Esophagus muscularis mucosa (tissue), 4 donors: ENCODE data around the gene CPSF4L. TPM values are rescaled to one million over a fixed set of nuclear protein-coding genes. Genes with fewer than 3 reads are reported as not detected.
A peak's percentile ranks its signal among the peaks of the same experiment; 100 is the strongest.

Source experiments
- DNase-seq: peaks from one replicate; pipeline ENCODE4 v3.0.0-alpha.2; 2017; ENCODE audit errors: extremely low spot score
- H3K27ac ChIP-seq, 4 donors: fragments of 200-600 bp; sonication (generic); replicated peaks in 1 of 4; 1 replicate in 3 of 4; 2 replicates in 1 of 4; pipeline ENCODE4 v1.5.1; 2016 to 2019; ENCODE audit warnings: mild to moderate bottlenecking in 1 of 4
- H3K27me3 ChIP-seq, 4 donors: fragments of 200-600 bp; sonication (generic); one replicate each; pipeline versions ENCODE4 v1.5.1 to v1.6.0; 2016 to 2019
- H3K36me3 ChIP-seq, 4 donors: fragments of 200-600 bp; sonication (generic); one replicate each; pipeline ENCODE4 v1.5.1; 2016 to 2019
- H3K4me1 ChIP-seq, 4 donors: fragments of 200-600 bp; sonication (generic); one replicate each; pipeline ENCODE4 v1.5.1; 2016 to 2019
- H3K4me3 ChIP-seq, 4 donors: fragments of 200-600 bp; sonication (generic); 1 replicate in 2 of 4; 2 replicates in 2 of 4; pipeline ENCODE4 v1.5.1; 2016 to 2019; ENCODE audit warnings: mild to moderate bottlenecking in 4 of 4, moderate library complexity in 1 of 4
- H3K9me3 ChIP-seq, 4 donors: fragments of 200-600 bp; sonication (generic); 1 replicate in 3 of 4; 2 replicates in 1 of 4; pipeline ENCODE4 v1.5.1; 2016 to 2019
- CTCF ChIP-seq, 3 experiments: fragments of 200-600 bp in 2 of 3; fragments of 450-650 bp in 1 of 3; sonication (generic) in 2 of 3; IDR thresholded peaks; one replicate each; pipeline ENCODE4 v1.5.1; 2017 to 2019; ENCODE audit warnings: antibody characterized with exemption in 3 of 3, mild to moderate bottlenecking in 2 of 3, moderate library complexity in 1 of 3
- EP300 ChIP-seq: sonication (generic); formaldehyde crosslinking; IDR thresholded peaks from one replicate; pipeline ENCODE4 v1.6.1; 2017; ENCODE audit warnings: antibody characterized with exemption
- POLR2A ChIP-seq: fragments of 450-650 bp; IDR thresholded peaks from one replicate; pipeline ENCODE4 v1.6.1; 2017; ENCODE audit warnings: antibody characterized with exemption, moderate library complexity, mild to moderate bottlenecking, low read depth
- POLR2AphosphoS5 ChIP-seq, 2 donors: sonication (generic); formaldehyde crosslinking; IDR thresholded peaks; one replicate each; pipeline ENCODE4 v1.6.1; 2017; ENCODE audit warnings: antibody characterized with exemption in 2 of 2
- WGBS: methylation state at CpG from one replicate; pipeline ENCODE4 v1.1.5; 2018; 5-methylcytosine and 5-hydroxymethylcytosine counted together
- intact Hi-C: fragments of 100-400 bp; cut with DNase I; formaldehyde crosslinking; loops from one replicate; pipeline ENCODE4 v1.15.1; 2023
- total RNA-seq, 4 donors: library from RNA; depleted of rRNA; stranded (reverse); fragments of >200 nt; gene quantifications; one replicate each; pipeline versions ENCODE4 v1.1.0 to v1.2.1, GENCODE V29; 2016

The CPSF4L gene
- total RNA-seq, 4 donors from 2014 or later, result not detected

- TF ChIP-seq POLR2AphosphoS5 (IDR thresholded peaks at IDR 0.05) (no peak), POLR2A (no peak), CTCF (IDR thresholded peaks at IDR 0.05) (no peak), EP300 (no peak)
- no peak overlapping the region for H3K27ac ChIP-seq
- WGBS, result 93% methylated on average over 10 of the region's 10 CpGs
- H3K27me3 ChIP-seq, result no peaks in the 10 kb centered on the region
- intact Hi-C loops, result no loop called here
- H3K4me3 ChIP-seq, result no peak overlapping the region
- DNase-seq, result no peak
- H3K4me1 ChIP-seq, result peaks cover 19 to 50% (median 44%) of the 10 kb centered on the region in 4 donors
- H3K36me3 ChIP-seq, result peaks cover 0 to 27% (median 19%) of the 10 kb centered on the region in 4 donors
- no peaks in the 10 kb centered on the region for H3K9me3 ChIP-seq
Measured at GRCh38 chr17:73234736-73235135, 26.9 kb downstream of the CPSF4L start.

DNA sequence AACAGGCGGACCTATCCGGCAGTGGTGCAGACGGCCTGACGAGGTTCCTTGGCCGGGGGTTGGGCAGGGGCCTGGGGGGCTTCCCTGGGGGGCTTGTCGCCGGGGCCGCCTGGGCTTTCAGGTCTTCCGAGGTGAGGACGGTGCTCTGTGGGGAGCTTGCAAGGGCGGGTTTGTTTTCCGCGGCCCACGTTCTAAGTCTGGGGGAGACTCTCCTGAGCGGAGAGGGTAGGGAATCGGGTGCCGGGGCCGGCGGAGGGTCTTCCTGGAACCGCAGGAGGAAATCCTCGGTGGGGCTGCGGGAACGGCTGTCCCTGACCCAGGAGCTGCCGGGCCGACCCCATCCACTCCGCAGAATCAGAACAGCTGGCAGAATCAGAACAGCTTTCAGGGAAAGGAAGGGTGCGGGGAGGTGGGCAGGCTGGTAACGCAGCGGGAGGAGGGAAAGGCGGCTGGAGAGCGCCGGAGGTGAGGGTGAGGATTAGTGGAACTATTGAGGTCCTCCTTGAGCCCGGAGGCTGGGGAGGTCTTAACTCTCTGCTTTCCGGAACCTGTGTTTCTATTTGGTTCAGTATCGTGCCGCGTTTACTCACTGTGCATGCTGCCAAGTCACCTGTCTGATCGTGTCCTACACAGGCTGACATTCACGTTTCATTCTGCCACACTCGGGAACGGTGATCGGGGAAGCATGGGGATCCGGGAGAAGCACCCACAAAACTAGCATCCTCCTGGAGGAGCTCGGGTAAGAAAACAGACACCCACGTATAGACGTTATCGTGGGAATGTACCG is 28.9 kb downstream of the CPSF4L start:
- H3K36me3 ChIP-seq, result peaks cover 0 to 21% (median 19%) of the 10 kb centered on the region in 4 donors
- H3K9me3 ChIP-seq, result no peaks in the 10 kb centered on the region
- no peak for DNase-seq
- TF ChIP-seq POLR2A (no peak), CTCF (IDR thresholded peaks at IDR 0.05) (no peak), POLR2AphosphoS5 (IDR thresholded peaks at IDR 0.05) (no peak), EP300 (no peak)
- WGBS, result under 1% methylated on average over 39 of the region's 48 CpGs
- H3K27ac ChIP-seq, result peak overlapping the region; percentile 82 to 90 (median 86)
- H3K27me3 ChIP-seq, result no peaks in the 10 kb centered on the region
- peaks cover 34 to 57% (median 52%) of the 10 kb centered on the region in 4 donors for H3K4me1 ChIP-seq
- H3K4me3 ChIP-seq, result peak overlapping the region; percentile 71 to 97 (median 82)
- intact Hi-C loops, result loop anchor here (1.0 kb wide), 1 partner anchor 40 kb away; no protein-coding TSS in a partner anchor

DNA sequence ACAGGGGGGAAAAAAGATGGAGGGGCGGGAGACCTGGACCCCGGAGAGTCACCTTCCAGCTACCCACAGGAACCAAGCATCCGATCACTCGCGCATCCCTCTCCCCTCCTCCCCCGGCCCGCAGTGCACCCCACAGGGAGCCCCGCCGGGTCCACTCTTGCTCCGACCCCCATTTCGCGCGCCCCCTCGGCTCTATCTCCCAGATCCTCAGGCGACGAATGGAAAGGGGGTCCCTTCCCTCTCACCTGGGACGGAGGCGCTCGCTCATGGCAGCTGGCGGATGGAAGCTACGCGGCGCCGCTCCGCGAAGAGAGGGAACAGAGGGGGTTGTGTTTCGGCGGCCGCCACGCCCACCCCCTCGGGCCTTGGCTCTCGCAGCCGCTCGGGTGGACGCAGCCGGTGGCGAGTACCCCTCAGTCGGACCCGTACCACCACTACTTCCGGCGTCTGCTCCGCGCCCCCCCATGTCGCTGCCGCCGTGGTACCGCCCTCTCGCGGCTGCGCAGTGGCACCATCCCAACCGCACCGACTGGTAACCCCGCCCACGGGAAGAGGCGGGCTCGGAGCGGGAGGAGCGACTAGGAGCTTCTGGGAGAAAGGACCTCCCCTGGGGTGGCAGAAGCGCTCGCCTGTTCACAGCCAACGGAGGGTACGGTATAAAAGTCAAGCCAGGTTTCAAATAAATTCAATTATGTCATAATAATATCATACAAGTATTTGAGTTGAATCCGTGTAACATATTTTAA is 29.7 kb downstream of the CPSF4L start:
- intact Hi-C loops, result loop anchor here (1.0 kb wide), 1 partner anchor 40 kb away; no protein-coding TSS in a partner anchor
- peak overlapping the region; percentile 71 to 97 (median 82) for H3K4me3 ChIP-seq
- WGBS, result 1% methylated on average over 33 of the region's 63 CpGs
- TF ChIP-seq CTCF (IDR thresholded peaks at IDR 0.05) (peak; percentile 27 to 50 (median 37)), POLR2A (peak; percentile 61), POLR2AphosphoS5 (IDR thresholded peaks at IDR 0.05) (peak; percentile 92 to 97), EP300 (no peak)
- peak overlapping the region; percentile 82 to 90 (median 86) for H3K27ac ChIP-seq
- no peaks in the 10 kb centered on the region for H3K27me3 ChIP-seq
- H3K9me3 ChIP-seq, result no peaks in the 10 kb centered on the region
- H3K4me1 ChIP-seq, result peaks cover 41 to 60% (median 57%) of the 10 kb centered on the region in 4 donors
- peaks cover 0 to 20% (median 18%) of the 10 kb centered on the region in 4 donors for H3K36me3 ChIP-seq
- peak; percentile 97 for DNase-seq

DNA sequence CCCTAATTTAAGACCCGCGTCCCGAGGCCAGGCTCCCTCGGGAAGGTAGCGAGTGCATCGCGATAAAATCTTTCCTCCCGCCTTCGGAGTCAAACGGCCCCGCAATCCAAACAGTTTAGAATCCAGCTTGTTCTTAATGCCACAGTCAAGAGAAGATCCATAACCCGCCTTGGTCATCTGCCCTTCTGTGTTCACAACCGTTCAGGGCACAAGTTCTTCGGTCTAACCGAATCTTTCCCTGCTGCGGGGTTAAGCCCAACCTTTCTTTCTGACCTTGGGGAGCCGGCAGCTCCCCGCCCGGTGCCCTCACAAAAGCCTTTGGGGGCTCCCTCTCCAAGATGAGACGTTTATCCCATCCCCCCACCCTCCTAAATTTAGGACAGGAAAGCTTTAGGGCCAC is 30.3 kb downstream of the CPSF4L start:
- peaks cover 47 to 66% (median 60%) of the 10 kb centered on the region in 4 donors for H3K4me1 ChIP-seq

More for the DNA sequence above, 30.3 kb downstream of the CPSF4L start:
- H3K27ac ChIP-seq, result peak overlapping the region; percentile 82 to 90 (median 86)
- TF ChIP-seq EP300 (no peak), POLR2A (no peak), POLR2AphosphoS5 (IDR thresholded peaks at IDR 0.05) (no peak), CTCF (IDR thresholded peaks at IDR 0.05) (no peak)
- H3K27me3 ChIP-seq, result no peaks in the 10 kb centered on the region
- DNase-seq, result no peak
- 0% methylated on average over 19 of the region's 20 CpGs for WGBS
- H3K9me3 ChIP-seq, result no peaks in the 10 kb centered on the region
- intact Hi-C loops, result no loop called here
- H3K36me3 ChIP-seq, result peaks cover 0 to 18% (median 13%) of the 10 kb centered on the region in 4 donors
- peak overlapping the region; percentile 71 to 97 (median 82) for H3K4me3 ChIP-seq
